SW 1271 (cell line): ENCODE results near the gene NCOA7.
"Not testable (repeated sequence)": the region's sequence is repeated elsewhere in the genome, so short reads cannot be mapped to it uniquely, and the experiment has no call there.

ENCODE experiments used
- DNase-seq, 2 experiments: peaks; one replicate each; lab custom pipeline; 2025; lab: John Stamatoyannopoulos, UW

Gene NCOA7

GRCh38 chr6:125791151-125791819 is 525 bp downstream of the NCOA7 start:
- DNase-seq, result peak; percentile 14 to 75

- DNase-seq, result no peak
Observed at GRCh38 chr6:125791820-125792165, 1.0 kb downstream of the NCOA7 start.

DNA sequence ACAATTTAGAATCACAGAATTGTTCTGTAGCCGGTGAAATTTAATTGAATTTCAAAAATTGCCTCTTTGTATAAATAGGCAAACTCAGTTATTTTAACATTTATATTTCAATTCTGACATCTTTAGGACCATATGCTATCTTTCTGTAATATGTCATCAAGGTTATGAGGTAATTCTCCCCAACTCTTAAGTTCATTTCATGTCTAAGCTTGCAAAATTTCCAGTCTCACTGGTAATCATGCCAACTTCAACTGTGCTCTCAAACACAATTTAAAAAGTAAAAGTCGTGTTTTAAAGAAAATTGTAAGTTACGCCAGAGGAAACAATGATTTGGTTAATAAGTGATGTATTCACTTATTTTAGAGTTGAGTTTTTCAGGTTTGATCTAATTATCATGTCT is 1.4 kb downstream of the NCOA7 start:
- DNase-seq, result no peak

GRCh38 chr6:125792680-125793079 is 1.9 kb downstream of the NCOA7 start:
- no peak for DNase-seq

DNA sequence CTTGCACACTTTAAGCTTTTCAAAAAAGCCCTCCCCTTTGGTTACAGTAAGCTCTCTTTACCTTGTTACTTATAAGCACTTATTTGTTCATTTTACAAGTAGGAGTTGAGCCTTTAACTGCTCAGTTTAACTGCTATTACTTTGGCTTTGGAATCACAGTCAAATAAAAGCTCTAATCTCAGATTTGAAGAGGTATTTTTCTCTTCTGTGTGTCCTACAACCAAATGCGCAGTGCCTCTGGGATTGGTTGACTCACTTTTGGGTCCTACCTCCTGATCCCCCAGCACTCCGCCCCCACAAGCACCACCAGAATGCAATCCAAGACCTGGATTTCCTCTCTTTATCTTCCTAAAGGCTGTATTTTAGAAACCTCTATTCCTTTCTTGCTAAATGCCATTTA is 2.5 kb downstream of the NCOA7 start:
- no peak for DNase-seq

DNA sequence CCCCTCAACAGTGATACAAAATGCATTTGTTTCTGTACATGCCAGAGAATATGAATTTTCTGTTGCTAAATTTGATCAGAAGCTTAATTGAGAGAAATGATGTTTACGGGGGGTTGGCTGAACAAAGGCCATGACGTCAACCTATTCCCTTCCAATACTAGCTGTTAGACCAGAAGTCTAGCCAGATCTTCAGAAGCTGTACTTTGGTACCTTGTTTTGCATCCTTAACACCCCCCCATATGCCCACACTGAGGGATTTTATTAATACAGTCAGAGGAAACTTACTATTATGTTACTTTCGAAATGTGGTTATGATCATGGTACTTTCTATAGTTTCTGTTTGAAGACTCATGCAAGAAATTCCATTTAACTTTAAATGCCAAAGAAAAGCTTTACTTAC is 3.1 kb downstream of the NCOA7 start:
- DNase-seq, result no peak

DNA sequence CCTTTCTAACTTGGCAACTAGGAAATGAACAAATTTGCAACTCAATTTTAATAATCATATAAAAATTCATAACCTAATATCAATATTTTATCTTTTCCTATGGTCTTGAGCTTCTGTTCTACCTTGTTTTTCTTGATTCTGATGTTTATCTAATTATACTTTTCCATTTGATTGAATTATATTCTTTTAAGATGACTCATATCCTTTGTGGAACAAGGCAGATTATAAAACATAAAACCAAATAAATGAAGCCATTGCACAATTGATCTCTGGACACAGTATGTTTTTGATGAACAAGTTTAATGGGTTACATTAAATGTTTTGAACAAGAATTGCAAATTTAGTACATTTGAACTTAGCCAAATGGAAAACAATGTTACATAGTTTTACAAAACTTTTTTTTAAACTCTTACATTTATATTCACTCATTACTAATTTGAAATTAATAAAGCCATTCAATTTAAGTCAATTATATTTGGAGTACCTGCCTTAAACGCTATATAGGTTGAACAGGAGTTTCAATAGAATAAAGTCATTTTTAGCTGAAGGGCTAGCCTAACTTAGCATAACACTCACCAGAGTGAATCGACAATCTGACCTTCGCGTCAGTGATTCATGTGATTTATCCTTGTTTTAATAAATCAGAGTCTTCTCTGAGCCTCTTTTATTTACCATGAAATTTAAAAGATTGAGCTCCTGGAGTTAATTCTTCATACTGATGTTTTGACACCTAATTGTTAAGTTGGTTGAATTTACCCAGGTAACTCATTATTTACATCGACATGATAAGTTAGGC is 3.8 kb downstream of the NCOA7 start:
- no peak for DNase-seq

- no peak for DNase-seq
Observed at GRCh38 chr6:125795301-125795700, 4.5 kb downstream of the NCOA7 start.

DNA sequence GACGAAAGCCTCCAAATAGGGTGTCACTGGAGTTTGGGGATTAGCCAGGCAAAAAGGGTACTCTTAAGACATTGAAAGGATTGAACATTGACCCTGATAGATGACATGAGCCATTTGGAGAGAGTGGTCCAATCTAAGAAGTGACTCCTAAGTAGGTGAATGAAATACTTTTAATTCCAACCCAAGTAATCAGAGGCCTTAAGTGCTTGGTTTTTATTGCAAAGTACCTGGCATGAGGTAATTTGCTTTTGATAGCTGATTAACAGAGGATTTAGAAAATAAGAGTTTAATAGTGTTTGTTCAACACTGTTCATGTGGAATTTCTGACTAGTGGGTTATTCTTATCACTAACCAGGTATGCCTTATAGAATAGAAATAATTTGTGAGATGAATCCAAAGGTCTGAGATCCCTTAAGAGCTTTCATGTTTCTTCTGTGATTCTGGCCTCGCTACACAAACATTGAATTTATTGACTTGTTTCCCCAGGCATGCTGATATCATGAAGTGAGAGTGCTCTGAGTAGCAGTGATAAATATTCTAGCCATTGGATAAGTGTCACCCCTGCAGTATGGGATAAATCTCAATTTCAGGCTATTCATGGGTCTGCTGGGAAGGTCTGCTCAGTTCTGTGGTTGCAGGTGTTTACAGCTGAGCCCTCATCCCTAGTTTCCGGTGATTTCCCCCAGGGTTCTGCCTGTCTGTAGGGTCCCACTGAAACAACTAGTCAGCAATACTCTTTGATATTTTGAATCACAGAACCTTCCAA is 6.5 kb downstream of the NCOA7 start:
- no peak for DNase-seq

- no peak for DNase-seq
Observed at GRCh38 chr6:125797886-125798444, 7.2 kb downstream of the NCOA7 start.

DNA sequence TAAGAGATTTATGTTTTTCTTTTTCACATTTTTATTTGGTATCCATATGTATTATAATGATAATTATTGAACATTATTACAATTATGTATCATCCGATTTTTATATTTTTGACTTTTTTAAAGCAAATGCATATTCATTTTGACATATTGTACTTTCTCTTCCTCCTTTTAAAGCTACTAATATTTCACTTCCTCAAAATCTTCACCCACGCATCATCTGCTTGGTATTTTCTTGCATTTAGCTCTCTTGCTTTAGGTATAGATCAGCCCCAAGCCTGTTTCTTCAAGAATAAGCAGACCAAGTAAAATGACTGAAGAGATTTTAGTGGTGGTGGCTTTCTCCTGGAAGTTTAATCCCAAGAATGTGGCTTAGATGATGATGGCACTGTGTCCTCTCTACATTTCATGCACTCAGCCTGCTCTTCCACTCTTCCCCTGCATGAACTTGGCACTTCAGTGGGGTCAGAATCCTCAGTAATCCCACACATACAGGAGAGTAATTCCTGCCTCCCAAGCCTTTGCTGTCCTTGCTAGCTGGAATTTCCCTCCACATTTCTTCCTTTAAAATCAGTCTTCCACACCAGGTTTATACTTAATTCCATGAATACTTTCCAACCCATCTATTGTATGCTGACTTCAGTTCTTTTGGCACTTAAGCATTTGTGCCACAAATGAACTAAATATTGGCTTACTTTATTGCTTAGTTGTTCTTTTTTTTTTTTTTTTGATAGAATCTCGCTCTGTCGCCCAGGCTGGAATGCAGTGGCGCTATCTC is 8.2 kb downstream of the NCOA7 start:
- no peak for DNase-seq

DNA sequence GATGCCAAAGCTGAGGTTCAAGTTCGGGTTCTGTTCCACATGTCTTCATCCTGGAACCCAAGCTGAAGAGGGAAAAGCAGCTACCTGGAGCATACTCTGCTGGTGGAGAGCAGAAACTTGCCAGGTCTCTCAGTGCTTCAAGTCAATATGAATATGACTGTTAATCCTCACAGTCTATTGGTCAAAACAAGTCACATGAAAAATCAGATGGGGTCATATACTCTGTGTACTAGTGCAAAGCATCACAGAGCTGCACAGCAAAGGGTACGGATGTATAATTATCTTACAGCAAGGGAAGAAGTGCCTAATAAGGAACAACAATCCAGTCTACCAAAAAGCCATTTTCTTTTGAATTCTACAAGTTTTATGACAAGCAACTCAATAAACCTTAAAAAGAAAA is 11.6 kb downstream of the NCOA7 start:
- DNase-seq, result no peak

DNA sequence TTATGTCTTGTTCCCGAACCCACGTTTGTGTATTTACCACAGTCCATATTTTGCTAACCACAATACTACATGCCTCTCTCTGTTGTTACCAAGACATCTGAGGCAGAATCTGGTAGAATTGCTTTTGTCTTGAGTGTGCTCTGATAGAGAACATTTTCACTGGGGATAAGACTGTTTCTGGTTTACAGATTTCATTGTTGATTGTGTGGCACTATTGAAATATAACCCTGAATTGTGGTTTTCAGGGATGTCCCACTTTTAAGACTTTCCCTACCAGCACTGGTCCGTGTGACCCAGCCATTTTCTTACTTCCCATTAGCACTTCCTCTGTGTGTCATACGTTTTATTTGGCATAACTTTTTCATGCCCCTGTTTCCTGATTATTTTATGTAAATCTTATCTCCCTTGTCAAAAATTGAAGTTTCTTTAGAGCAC is 12.2 kb downstream of the NCOA7 start:
- DNase-seq, result no peak

DNA sequence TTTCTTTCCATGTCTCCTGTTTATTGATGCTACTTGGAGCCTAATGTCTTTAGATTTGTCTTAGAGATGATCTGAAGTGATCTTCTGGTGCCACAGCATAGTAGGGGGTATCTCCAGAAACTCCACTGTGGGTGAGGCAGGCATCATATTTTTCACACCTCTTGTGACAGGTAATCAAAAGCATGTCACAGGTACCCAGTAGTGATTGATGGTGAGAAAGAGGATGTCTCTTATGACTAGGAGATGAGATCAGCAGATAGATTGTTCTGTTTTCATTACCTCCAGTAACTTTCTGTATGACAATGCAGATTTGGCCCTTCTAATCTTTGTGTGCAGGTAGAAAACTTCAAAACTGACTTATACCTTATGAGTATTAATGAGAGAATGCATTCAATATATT is 13.5 kb downstream of the NCOA7 start:
- no peak for DNase-seq

DNA sequence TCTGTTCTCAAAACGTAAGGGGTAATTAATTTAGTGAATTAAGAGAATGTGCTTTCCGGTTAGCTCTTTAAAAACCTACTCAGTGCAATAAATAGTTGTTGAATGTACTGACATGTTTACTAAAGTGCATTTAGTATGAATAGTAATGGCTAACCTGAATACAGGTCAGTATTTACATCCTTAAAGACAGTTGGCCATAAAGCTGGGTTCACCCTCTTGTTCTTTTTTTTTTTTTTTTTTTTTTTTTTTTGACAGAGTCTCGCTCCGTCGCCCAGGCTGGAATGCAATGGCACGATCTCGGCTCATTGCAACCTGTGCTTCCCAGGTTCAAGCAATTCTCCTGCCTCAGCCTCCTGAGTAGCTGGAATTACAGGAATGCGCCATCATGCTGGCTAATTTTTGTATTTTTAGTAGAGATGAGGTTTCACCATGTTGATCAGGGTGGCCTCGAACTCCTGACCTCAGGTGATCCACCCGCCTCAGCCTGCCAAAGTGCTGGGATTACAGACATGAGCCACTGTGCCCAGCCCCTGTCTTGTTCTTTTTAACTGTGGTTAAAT is 14.2 kb downstream of the NCOA7 start:
- not testable (repeated sequence) for DNase-seq

DNA sequence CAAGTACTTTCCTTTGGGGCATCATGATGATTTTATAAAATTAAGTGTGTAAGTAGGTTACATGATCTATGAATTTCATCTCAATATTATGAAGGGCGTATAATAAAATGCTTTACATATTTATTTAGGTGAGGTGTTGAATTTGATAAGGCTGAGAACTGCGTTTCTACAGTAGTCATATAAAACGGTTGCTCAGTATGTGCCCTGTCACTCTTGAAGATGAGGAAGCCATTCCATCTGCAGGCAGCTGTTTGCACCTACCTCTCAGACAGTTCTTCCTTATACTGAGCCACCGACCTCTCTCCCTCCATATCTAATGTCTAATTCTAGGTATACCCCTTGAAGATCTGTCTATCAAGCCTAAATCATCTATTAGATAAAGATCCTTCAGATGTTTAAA is 16.1 kb downstream of the NCOA7 start:
- no peak for DNase-seq

DNA sequence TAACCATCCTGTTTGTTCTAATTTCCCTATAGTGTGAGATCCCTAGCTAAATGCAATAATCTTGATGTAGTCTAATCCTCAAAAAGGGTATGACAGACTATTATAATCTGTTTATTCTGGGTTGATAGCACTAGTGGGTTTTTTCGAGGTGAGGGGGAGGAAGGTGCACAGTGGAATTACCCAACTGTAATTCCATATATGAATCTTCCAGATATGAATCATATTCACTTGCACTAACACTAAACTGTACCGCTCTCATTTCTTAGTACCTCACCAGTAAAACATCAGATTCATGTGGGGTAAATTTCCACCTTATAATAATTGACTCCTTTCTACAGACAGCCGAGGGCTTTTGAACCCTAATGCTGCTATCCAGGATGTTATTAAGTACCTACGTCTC is 16.5 kb downstream of the NCOA7 start:
- no peak for DNase-seq

DNA sequence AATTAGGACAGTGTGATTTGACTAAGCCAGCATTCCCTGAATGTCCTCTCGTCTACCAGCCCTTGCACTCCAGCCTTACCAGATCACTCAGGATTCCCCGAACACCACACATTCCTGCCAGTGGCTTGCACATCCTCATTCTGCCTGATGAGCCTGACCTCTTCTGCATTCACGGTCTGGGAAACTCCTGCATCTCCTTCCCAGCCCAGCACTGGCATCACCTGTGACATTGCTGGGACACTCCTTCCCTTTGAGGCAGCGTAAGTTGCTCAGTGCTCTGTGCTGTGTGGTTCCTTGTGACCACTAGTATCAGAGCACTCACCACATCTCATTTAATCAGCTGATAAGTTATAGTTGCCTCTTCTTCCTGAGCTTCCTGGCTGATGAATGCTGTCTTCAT is 17.3 kb downstream of the NCOA7 start:
- no peak for DNase-seq

DNA sequence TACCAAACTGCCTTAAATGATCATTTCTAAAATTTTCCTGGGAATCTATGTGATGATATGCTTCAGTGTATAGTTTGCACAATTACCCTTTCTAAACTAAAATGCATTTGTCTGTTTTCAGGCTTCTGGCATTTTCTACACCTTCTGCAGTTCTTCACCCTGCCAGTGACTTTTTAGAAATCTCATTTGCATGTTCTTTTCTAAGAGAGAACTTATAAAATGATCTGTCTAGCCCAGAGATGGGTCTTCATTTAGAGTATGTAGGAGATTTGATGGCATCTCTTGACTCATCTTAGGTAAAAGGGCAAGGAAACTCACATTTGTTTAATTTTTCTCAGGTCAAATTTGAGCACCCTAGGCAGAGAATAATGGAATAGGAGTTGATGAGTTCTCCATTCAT is 17.8 kb downstream of the NCOA7 start:
- DNase-seq, result no peak

DNA sequence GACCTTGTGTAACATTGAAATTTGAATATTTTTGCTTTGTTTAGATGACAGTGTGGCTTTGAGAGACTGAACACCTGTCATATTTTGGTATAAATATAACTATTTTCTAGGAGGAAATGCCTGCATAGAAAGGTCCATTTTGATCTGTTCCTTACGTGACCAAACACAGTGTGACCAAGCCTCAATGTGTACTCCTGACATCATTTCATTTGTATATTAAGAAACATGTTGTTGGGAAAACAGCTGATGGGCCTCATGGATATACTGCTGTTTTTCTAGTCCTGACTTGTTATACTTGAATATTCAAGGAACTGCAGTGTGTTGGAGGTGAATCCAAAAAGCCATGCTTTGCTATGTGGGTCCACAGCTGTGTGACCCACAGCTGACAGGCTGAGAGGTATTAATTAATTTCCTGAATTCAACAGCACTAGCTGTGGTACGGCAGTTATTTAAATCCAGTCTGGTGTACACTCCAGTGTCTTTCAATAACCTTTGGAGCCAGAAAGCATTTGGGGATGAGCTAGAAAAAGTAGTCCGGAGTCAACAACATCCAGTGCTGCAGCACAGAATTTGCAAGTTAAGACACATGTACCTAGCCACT is 18.9 kb downstream of the NCOA7 start:
- DNase-seq, result no peak

DNA sequence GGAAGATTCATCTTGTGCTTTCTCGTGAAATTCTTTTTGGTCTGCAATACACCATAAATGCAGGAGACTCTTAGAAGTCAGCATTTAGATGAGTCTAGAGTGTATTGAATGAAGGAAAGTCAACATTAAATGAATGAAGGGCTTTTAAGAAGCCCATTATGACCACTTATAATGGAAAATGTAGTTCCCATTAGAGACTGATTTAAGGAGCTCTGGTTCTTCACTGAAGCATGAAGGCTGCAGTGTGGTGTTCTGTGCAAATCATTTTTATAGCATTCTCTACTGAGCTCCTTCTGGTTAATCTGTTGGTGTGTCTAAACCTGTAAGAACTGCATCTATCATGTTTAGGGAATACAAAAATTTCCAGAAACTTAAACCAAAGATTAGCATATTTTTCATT is 19.7 kb downstream of the NCOA7 start:
- no peak for DNase-seq
